ENCODE data around the gene OR13C8.

Gene OR13C8

DNA sequence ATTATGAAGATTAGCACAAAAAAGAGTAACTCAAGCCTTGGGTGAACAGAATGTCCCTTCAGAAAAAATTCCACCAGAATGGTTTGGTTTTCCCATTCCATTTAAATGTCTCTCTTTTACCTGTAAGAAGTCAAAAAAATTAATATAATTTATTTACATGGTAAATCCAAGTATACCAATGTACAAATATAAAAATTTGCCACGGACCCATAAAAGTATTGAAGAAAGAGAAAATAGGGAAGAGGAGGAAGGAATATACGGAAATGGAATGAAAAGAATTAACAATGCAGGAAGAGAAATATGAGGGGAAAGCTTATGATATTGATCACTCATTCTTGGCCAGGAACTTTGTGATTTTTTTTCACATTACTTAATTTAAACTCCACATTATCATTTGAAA, 49.1 kb downstream of the OR13C8 start, which contains the start of gene OR13C9:
Gene OR13C9 (minus strand): TSS at position 101 of the 400 bp plus-strand sequence. CDS start 0 bp downstream, at position 101.
- no peak for DNase-seq
